Gastrocnemius medialis (tissue), 4 donors: ENCODE data around the gene MYO3B. TPM values are rescaled to one million over a fixed set of nuclear protein-coding genes. Genes with fewer than 3 reads are reported as not detected.

Source experiments
- ATAC-seq, 2 donors: fragments of 150-250 bp; one replicate each; pipeline ENCODE4 v1.9.1; 2016
- DNase-seq, 2 donors: peaks; one replicate each; pipeline ENCODE4 v3.0.0-alpha.2; 2019
- H3K27ac ChIP-seq, 4 donors: fragments of 200-600 bp; sonication (generic); 1 replicate in 1 of 4; 2 replicates in 3 of 4; pipeline ENCODE4 v1.5.1; 2016 to 2018; ENCODE audit warnings: mild to moderate bottlenecking in 2 of 4, moderate library complexity in 1 of 4
- H3K27me3 ChIP-seq, 3 donors: fragments of 200-600 bp; sonication (generic) in 2 of 3; 1 replicate in 1 of 3; 2 replicates in 2 of 3; pipeline versions ENCODE4 v1.5.1 to v1.6.0; 2016 to 2019; ENCODE audit warnings: mild to moderate bottlenecking in 1 of 3, moderate library complexity in 1 of 3
- H3K36me3 ChIP-seq, 2 donors: fragments of 200-600 bp; sonication (generic) in 1 of 2; one replicate each; pipeline ENCODE4 v1.5.1; 2017 to 2018
- H3K4me1 ChIP-seq, 2 donors: fragments of 200-600 bp; sonication (generic) in 1 of 2; one replicate each; pipeline ENCODE4 v1.5.1; 2016 to 2017; ENCODE audit warnings: mild to moderate bottlenecking in 2 of 2
- H3K4me3 ChIP-seq, 4 donors: fragments of 200-600 bp; sonication (generic) in 3 of 4; 1 replicate in 1 of 4; 2 replicates in 3 of 4; pipeline ENCODE4 v1.5.1; 2016 to 2019; ENCODE audit warnings: mild to moderate bottlenecking in 2 of 4
- H3K9me3 ChIP-seq, 3 donors: fragments of 200-600 bp; sonication (generic) in 2 of 3; 1 replicate in 1 of 3; 2 replicates in 2 of 3; pipeline ENCODE4 v1.5.1; 2016 to 2019
- POLR2A ChIP-seq, 2 donors: fragments of 450-650 bp; IDR thresholded peaks; one replicate each; pipeline ENCODE4 v1.6.1; 2017; ENCODE audit warnings: antibody characterized with exemption in 2 of 2, mild to moderate bottlenecking in 2 of 2, moderate library complexity in 2 of 2
- in situ Hi-C, 4 donors: fragments of 200-750 bp; cut with MboI; loops; one replicate each; pipeline versions ENCODE4 v1.15.0 to v1.8.0; 2017; ENCODE audit warnings: low sequenced_read_pairs in 4 of 4
- intact Hi-C: fragments of 100-400 bp; cut with DNase I; formaldehyde crosslinking; loops from one replicate; pipeline ENCODE4 v1.15.1; 2023; ENCODE audit warnings: low total_unique reads
- total RNA-seq, 4 donors: library from RNA; depleted of rRNA; stranded (reverse); fragments of >200 nt; gene quantifications; one replicate each; pipeline versions ENCODE4 v1.1.0 to v1.2.3, GENCODE V29; 2016
- TF ChIP-seq, protein P1 (sequence below), 5 experiments: fragments of 450-650 bp in 3 of 5; fragments of 200-600 bp in 2 of 5; sonication (generic) in 2 of 5; IDR thresholded peaks in 4 of 5; conservative IDR thresholded peaks in 1 of 5; 1 replicate in 4 of 5; 2 replicates in 1 of 5; pipeline ENCODE4 v1.5.1; 2016 to 2019; ENCODE audit warnings: antibody characterized with exemption in 5 of 5, mild to moderate bottlenecking in 3 of 5, moderate library complexity in 3 of 5

MYO3B gene
- total RNA-seq, 4 donors from 2014 or later: 0.07 to 0.27 TPM; not detected in 2

DNA sequence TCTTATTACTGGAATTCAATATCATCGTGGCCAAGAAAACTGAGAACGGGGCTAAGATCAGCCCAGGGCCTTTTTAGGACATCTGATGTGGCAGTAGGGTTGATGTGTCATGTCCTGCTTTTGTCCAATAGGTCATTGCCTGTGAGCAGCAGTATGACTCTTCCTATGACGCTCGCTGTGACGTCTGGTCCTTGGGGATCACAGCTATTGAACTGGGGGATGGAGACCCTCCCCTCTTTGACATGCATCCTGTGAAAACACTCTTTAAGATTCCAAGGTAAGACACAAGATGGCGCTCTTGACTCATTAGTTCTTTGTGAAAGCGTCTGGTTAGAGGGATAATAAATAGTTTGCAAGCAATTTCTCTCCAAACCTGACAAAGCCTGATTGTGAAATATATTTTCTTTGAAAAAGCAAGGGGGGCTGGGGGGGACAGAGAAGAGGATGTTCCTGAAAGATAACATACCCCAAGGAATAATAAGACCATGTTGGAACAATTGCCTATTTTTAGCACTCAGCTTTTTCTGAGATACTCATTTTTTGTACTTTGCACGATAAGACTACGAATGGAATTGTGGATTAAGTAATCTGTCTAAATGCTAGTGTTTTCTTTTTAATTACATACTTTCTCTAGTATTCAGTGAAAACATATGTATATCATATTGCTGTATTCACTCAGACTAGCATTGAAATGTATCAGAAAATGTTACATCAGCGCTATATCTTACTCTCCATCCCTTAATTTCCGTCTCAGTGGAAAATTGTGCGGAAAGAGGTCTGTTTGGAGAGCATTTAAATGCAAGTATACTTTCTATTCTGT lies 58.1 kb downstream of the MYO3B start:
- no peak overlapping the region for H3K27ac ChIP-seq
- H3K4me3 ChIP-seq: no peak overlapping the region
- no peaks in the 10 kb centered on the region for H3K36me3 ChIP-seq
- H3K27me3 ChIP-seq: peaks cover 0 to 5% (median 3%) of the 10 kb centered on the region in 3 donors
- no peaks in the 10 kb centered on the region for H3K4me1 ChIP-seq
- H3K9me3 ChIP-seq: no peaks in the 10 kb centered on the region
- in situ Hi-C loops: loop anchor here in 2 of 4 donors (10.0 to 25.0 kb wide), 2 partner anchors 576 to 579 kb away; partner anchors contain the start of gene GAD1 (in 2 of the 2)
- TF ChIP-seq POLR2A (IDR thresholded peaks at IDR 0.05): no peak
- TF ChIP-seq, protein P1, sequence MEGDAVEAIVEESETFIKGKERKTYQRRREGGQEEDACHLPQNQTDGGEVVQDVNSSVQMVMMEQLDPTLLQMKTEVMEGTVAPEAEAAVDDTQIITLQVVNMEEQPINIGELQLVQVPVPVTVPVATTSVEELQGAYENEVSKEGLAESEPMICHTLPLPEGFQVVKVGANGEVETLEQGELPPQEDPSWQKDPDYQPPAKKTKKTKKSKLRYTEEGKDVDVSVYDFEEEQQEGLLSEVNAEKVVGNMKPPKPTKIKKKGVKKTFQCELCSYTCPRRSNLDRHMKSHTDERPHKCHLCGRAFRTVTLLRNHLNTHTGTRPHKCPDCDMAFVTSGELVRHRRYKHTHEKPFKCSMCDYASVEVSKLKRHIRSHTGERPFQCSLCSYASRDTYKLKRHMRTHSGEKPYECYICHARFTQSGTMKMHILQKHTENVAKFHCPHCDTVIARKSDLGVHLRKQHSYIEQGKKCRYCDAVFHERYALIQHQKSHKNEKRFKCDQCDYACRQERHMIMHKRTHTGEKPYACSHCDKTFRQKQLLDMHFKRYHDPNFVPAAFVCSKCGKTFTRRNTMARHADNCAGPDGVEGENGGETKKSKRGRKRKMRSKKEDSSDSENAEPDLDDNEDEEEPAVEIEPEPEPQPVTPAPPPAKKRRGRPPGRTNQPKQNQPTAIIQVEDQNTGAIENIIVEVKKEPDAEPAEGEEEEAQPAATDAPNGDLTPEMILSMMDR (IDR thresholded peaks at IDR 0.05 in 4 of 5, conservative IDR thresholded peaks at IDR 0.05 in 1 of 5): peak in 3 of 5 experiments; percentile 50 to 55 (median 52)
- intact Hi-C loops: loop anchor here (1.0 to 10.0 kb wide), 2 partner anchors 129 to 578 kb away; no protein-coding TSS in a partner anchor
- ATAC-seq: peak in 1 of 2 donors; percentile 54
- DNase-seq: no peak

DNA sequence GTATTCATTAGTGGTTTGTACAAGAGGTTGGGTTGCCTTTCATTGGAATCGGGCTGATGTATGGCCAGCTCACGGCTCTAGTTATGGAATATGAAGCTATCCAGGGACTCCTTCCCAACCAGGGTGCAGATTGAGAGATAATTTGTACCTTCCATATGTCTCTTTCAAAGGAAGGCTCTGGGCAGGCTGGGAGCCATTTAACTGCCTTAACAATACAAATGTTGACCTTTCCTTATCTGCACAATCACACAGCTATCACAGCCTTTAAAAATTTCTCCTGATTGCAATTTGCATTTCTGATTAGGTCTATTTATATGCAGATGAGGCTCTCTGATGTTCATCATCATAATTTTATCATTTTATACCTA lies 58.7 kb downstream of the MYO3B start:
- no peaks in the 10 kb centered on the region for H3K36me3 ChIP-seq
- no peak for TF ChIP-seq POLR2A (IDR thresholded peaks at IDR 0.05)
- TF ChIP-seq, protein P1 (IDR thresholded peaks at IDR 0.05 in 4 of 5, conservative IDR thresholded peaks at IDR 0.05 in 1 of 5): no peak
- no peaks in the 10 kb centered on the region for H3K4me1 ChIP-seq
- no peak overlapping the region for H3K27ac ChIP-seq
- DNase-seq (no peak), ATAC-seq (no peak)
- H3K27me3 ChIP-seq: peaks cover 0 to 5% (median 3%) of the 10 kb centered on the region in 3 donors
- intact Hi-C loops (loop anchor here (1.0 to 10.0 kb wide), 2 partner anchors 128 to 578 kb away; no protein-coding TSS in a partner anchor), in situ Hi-C loops (loop anchor here in 2 of 4 donors (10.0 to 25.0 kb wide), 2 partner anchors 576 to 578 kb away; partner anchors contain the start of gene GAD1 (in 2 of the 2))
- H3K9me3 ChIP-seq: no peaks in the 10 kb centered on the region
- H3K4me3 ChIP-seq: no peak overlapping the region

DNA sequence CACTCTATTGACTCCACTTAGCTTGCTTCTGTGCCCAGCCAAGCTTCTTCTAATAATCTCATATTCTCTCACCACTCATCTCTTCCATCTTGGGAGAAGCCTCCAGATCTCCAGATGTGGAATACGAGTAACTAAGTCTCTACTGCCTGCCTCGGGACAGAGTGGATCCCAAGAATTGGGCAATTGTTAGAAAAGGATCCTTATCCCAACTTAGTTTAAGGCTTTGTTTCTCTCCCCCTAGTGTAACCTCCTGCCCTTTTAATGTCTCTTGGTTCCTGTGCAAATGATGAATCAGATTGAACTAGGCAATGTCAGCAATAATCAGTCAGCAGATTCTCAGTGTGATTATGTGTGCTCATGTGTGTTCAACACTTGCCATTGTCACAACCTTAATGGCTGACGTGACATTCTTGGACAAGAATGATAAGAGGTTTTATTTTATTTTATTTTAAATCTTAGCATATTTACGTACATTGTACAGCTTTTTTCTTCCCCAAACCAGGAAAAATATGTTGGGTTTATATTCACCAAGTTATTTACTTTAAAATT lies 59.7 kb downstream of the MYO3B start:
- intact Hi-C loops (loop anchor here (10.0 kb wide), 1 partner anchor 127 kb away; no protein-coding TSS in a partner anchor), in situ Hi-C loops (loop anchor here in 2 of 4 donors (10.0 to 25.0 kb wide), 2 partner anchors 575 to 577 kb away; partner anchors contain the start of gene GAD1 (in 2 of the 2))
- TF ChIP-seq POLR2A (IDR thresholded peaks at IDR 0.05): no peak
- TF ChIP-seq, protein P1 (IDR thresholded peaks at IDR 0.05 in 4 of 5, conservative IDR thresholded peaks at IDR 0.05 in 1 of 5): no peak

DNA sequence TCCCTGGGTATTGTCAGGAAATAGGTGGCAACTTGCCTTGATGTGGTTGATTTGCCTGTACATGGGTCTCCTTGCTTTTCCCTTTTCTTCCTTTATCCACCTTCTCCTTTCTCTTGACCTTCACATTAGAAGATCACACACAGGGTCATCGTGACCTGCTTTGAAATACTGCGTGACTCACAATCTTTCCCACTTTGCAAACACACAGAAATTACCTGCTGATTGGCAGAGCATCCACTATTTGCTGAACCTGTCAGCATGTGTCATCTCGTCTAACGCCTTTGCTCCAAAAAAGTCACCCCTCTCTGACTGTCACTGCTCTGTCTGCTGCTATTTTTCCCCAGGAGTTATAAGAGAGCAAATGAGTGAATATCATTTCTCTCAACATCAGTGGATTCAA lies 60.8 kb downstream of the MYO3B start:
- H3K27me3 ChIP-seq: peaks cover 0 to 5% (median 3%) of the 10 kb centered on the region in 3 donors
- in situ Hi-C loops: loop anchor here in 2 of 4 donors (10.0 to 25.0 kb wide), 2 partner anchors 574 to 576 kb away; partner anchors contain the start of gene GAD1 (in 2 of the 2)
- no peak overlapping the region for H3K27ac ChIP-seq
- TF ChIP-seq, protein P1 (IDR thresholded peaks at IDR 0.05 in 4 of 5, conservative IDR thresholded peaks at IDR 0.05 in 1 of 5): no peak
- TF ChIP-seq POLR2A (IDR thresholded peaks at IDR 0.05): no peak
- DNase-seq (no peak), ATAC-seq (no peak)
- intact Hi-C loops: loop anchor here (10.0 kb wide), 1 partner anchor 126 kb away; no protein-coding TSS in a partner anchor
- H3K9me3 ChIP-seq: no peaks in the 10 kb centered on the region
- H3K4me3 ChIP-seq: no peak overlapping the region
- H3K4me1 ChIP-seq: no peaks in the 10 kb centered on the region
- no peaks in the 10 kb centered on the region for H3K36me3 ChIP-seq

More for the DNA sequence above, 59.7 kb downstream of the MYO3B start:
- Histone ChIP-seq H3K36me3 (no peaks in the 10 kb centered on the region), H3K4me1 (no peaks in the 10 kb centered on the region), H3K4me3 (no peak overlapping the region), H3K27me3 (peaks cover 0 to 5% (median 3%) of the 10 kb centered on the region in 3 donors), H3K27ac (no peak overlapping the region), H3K9me3 (no peaks in the 10 kb centered on the region)
- ATAC-seq: no peak
- no peak for DNase-seq
